NCI-H2107 (cell line): ENCODE data around the gene MESD.
"Not testable (repeated sequence)": the region's sequence is repeated elsewhere in the genome, so short reads cannot be mapped to it uniquely, and the experiment has no call there.

Experiments used
- DNase-seq: peaks from one replicate; lab custom pipeline; 2025; lab: John Stamatoyannopoulos, UW

MESD gene

DNA sequence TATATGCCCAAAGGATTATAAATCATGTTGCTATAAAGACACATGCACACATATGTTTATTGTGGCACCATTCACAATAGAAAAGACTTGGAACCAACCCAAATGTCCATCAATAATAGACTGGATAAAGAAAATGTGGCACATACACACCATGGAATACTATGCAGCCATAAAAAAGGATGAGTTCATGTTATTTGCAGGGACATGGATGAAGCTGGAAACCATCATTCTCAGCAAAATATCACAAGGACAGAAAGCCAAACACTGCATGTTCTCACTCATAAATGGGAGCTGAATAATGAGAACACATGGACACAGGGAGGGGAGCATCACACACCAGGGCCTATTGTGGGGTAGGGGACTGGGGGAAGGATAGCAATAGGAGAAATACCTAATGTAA lies 24.2 kb downstream of the MESD start:
- DNase-seq, result not testable (repeated sequence)

DNA sequence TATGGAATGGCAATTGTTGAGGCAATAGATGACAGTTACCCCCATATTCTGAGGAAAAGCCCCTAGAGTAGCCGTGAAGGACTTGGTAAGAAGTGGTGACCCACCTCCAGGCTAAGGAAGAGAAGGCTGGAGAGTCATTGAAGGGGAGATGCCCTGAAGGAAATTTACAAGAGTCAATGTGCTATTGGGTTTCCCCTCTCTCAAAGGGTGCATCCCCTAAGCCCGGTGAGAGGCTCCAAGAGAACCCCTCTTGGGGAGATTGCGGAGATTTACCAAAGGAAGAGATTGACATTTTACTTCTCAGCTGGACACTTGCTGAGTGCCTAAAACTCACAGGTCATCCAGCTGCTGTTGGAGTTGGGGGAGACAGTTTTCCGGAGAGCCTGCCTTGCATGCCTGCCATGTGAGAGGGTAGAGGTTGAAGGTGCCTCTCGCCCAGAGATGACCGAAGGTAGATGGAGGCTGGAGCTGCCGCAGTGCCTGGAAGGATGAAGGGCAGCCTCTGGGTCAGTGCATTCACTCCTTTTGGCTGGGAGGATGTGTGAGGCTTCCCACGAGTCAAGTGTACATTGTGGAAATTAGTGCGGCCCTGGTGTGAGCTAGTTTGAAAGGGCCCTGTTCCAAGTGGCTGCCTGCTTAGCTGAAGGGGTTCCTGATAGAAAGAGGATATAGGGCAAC lies 30.7 kb downstream of the MESD start:
- DNase-seq, result no peak

DNA sequence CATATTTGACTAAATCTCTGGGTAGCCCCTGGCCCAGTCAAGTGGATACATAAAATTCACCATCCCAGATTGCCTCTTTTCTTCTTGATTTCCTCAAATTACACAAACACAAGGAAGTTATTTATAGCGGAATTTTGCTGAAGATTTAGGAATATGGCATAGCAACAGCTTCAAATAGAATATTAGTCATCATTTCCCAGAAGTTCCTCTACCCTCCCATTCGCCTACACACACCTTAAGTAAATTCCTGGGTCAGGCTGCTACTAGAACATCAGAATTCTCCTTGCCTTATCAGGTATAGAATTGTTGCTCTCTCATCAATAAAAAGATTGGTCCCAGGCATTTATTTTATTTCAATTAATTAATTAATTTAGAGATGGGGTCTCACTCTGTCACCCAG lies 31.6 kb downstream of the MESD start:
- DNase-seq, result no peak

DNA sequence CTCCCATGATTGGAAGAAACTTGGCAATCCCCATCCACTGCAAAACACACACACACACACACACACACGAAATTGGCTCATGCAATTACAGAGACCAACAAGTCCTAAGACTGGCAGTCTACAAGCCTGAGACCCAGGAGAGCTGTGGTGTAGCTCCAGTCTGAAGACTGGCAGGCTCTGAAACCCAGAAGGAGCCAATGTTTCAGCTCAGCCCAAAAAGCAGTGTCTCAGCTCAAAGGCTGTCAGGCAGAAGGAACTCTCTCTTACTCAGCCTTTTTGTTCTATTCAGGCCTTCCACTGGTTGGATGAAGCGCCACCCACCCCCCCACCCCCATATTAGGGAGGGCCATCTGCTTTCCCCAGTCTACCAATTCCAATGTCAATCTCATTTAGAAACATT lies 32.1 kb downstream of the MESD start:
- DNase-seq, result no peak

DNA sequence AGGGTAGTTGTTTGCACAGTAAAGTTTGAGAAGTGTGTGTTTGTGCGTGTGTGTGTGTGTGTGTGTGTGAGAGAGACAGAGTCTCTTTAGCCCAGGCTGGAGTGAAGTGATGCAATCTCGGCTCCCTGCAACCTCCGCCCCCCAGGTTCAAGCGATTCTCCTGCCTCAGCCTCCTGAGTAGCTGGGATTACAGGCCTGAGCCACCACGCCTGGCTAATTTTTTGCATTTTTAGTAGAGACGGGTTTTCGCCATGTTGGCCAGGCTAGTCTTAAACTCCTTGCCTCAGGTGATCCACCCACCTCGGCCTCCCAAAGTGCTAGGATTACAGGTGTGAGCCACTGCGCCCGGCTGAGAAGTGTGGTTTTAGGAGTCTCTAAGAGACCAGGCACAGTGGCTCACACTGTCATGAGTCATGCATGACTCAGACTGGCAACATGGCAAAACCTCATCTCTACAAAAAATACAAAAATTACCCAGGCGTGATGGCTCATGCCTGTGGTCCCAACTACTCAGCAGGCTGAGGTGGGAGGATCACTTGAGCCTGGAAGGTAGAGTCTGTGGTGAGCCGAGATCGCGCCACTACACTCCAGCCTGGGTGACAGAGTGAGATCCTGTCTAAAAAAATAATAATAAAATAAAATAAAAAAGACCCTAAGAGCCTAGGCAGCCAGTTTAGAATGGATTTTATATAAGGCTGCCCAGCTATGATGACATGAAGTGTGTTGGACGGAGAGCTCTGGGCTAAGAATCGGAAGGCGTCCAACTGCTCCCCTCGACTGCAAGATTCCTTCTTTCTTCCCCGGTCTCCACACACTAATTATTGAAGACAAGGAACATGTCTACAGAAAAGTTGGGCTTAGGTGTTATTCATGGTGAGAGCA lies 33.8 kb downstream of the MESD start:
- not testable (repeated sequence) for DNase-seq

DNA sequence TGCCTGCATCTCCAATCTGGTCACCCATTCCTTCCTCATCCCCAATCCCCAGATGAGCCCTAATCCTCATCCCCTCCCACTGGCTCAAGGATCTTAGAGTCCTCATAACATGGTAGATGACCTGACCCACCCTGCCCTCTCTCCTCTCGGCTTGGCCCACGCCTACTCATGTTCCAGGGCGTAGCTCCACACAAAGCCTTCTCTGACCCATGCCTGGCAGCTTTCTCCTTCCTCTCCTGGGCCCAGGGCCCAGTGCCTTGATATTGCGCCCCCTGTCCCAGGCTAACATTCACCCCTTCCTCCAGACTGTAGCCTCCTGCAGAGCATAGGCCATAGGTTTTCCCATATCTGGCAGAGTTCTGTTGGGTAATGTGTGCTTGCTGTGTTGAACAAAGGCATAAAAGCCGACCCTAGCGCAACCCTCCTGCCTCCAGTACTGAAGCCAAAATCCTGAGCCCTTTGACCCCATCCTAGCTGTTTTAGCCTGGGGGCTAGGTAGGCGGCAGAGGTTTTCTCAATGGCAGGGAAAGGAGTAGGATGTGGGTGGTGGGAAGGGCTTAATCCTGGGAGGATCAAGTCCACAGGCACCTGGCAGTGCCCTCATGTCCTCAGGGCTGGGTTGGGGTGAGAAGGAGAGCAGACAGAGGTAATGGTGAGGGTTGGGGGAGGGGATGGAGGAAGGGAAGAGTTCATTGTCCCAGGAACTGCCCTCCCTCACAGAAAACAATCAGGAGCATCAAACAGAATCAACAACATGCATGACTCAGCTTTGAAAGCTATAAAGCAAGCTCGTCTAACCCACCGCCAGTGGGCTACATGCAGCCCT lies 35.5 kb downstream of the MESD start:
- no peak for DNase-seq

DNA sequence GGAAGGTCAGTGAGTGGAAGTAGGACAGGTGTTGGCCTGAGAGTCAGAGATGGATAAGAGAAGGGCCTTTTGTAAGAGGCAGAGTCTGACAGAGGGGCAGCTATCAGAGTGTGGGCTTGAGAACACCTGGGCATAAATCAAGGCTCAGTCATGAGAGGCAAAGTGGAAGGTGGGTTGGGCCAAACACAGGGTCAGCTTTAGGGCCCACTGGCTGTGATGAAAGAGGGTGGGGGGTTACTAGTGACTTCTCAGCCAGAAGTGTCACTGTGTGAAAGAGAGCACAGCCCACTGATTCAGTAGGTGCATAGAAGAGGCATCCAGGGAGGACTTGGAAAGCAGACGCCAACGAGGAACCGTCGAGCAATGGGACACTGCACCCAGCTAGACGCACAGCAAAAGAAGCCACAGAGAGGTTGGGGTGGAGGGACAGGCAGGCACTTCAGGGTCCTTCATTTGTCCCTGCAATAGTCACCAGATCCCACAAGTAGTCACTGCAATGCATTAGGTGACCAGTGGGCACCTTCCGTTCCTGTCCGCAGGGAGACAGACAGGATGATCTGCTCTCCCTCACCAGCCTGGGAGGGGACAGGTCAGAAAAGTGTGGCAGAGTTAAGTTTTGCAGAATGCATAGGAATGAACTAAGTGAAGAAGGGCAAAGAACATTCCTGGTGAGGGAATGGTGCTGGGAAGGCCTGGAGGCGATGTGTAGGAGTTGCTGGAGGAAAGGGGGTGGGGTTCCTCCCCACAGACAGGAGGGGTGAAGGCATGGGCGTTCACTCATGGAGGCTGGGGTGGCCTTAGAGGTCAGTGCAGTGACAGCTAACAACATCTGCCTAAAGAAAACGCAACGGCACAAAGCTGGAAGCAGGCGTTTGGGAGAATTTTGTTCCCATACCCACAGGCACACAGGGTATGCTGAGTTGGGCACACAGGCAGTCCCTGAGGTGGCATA lies 36.3 kb downstream of the MESD start:
- no peak for DNase-seq

DNA sequence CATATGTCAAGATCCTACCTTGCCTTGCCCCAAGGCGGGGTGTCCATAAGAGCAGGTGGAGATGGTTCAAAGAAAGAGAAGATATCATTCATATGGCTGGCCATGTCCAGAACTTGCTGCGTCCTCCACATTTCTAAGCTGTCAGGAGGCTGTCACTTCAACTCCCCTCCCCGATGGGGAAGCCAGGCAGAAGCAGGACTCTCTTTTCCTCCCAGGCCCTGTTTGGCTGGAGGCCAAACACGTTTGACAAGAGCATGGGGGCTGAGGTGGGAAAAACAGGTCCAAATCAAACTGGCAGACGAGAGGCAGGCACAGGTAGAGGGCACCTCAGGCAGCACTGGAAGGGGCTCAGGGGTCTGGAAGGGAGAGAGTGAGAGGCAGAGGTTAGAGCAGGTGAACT lies 37.7 kb downstream of the MESD start:
- DNase-seq, result no peak

DNA sequence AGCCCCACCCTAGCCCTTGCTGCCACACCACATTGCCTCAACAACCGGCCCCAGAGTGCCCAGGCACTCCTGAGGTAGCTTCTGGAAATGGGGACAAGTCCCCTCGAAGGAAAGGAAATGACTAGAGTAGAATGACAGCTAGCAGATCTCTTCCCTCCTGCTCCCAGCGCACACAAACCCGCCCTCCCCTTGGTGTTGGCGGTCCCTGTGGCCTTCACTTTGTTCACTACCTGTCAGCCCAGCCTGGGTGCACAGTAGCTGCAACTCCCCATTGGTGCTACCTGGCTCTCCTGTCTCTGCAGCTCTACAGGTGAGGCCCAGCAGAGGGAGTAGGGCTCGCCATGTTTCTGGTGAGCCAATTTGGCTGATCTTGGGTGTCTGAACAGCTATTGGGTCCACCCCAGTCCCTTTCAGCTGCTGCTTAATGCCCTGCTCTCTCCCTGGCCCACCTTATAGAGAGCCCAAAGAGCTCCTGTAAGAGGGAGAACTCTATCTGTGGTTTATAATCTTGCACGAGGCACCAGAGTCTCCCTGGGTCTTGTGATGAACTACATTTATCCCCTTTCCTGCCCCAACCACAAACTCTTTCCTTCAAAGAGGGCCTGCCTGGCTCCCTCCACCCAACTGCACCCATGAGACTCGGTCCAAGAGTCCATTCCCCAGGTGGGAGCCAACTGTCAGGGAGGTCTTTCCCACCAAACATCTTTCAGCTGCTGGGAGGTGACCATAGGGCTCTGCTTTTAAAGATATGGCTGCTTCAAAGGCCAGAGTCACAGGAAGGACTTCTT lies 39.1 kb downstream of the MESD start:
- no peak for DNase-seq

DNA sequence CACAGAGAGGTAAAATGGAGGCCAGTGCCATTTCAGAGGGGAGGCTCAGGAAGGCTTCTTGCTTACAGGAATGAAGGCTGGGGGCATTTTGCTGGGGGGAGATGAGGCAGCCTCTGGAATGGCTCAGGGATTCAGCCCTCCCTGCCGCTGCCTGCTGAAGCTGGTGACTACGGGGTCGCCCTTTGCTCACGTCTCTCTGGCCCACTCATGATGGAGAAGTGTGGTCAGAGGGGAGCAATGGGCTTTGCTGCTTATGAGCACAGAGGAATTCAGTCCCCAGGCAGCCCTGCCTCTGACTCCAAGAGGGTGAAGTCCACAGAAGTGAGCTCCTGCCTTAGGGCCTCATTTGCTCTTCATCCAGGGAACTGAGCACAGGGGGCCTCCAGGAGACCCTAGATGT lies 39.9 kb downstream of the MESD start:
- no peak for DNase-seq

DNA sequence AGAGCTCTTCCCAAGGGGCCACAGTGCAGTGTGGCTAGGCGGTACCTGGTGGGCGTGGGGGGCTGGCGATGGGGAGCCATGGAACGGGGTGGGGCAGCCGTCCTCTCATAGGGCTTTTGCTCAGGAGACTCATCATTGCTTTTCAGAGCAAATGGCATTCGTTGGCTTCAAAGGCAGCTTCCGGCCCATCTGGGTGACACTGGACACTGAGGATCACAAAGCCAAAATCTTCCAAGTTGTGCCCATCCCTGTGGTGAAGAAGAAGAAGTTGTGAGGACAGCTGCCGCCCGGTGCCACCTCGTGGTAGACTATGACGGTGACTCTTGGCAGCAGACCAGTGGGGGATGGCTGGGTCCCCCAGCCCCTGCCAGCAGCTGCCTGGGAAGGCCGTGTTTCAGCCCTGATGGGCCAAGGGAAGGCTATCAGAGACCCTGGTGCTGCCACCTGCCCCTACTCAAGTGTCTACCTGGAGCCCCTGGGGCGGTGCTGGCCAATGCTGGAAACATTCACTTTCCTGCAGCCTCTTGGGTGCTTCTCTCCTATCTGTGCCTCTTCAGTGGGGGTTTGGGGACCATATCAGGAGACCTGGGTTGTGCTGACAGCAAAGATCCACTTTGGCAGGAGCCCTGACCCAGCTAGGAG lies 40.8 kb downstream of the MESD start:
- no peak for DNase-seq

DNA sequence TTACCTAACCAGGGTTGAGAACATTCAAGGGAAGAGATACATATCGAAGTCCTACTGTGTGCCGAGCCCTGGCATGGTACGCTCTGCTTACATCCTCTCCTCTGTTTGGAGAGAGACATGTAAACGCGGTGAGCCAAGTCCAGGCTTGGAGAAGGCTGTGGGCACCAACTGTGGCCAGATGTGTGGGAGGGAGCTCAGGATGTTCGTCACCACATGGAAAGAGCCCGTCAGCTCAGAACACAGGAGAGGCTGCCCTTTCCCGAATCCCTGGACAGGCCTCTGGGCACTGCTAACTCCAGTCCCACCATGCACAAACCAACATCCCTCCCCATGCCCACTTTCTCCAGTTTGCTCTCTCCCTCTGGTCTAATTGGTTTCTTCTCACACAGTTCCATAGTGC lies 43.0 kb downstream of the MESD start:
- no peak for DNase-seq

DNA sequence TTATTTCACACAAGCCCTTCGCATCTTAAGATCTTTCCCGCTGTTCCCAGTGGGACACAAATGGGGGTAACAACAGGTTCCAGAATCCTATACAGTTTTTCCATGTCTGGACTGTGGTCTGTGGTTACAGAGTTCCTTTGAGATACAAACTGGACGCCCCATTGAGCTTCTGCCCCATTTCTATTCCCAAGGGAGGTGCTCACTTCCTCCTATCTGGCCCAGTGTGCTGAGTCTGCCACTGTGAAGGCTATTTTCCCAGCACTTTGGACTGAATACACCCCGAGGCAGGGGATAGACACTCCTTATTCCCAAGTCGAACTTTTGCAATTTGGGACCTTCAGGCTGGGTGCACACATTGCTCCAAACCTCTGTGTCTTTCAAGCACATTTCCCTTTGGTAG lies 44.0 kb downstream of the MESD start:
- no peak for DNase-seq

DNA sequence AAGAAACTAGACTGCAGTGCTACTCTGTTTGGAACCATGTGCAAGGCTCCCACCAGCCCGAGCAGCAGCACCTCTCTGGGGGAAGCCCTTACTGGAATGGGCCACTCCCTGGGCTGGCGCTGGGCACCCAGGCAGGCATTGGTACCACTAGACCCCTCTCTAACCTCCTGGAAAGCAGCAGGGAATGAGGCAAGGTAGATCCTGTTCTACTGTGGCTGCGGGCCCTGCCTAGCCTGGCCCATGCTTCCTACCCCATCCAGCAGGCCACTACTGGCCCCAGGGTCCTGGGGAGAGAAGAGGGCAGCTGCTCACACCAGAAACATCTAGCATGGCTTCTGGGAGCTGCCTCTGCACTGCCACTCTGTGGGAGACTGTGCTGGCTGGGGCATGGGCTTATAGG lies 44.8 kb downstream of the MESD start:
- DNase-seq, result no peak

DNA sequence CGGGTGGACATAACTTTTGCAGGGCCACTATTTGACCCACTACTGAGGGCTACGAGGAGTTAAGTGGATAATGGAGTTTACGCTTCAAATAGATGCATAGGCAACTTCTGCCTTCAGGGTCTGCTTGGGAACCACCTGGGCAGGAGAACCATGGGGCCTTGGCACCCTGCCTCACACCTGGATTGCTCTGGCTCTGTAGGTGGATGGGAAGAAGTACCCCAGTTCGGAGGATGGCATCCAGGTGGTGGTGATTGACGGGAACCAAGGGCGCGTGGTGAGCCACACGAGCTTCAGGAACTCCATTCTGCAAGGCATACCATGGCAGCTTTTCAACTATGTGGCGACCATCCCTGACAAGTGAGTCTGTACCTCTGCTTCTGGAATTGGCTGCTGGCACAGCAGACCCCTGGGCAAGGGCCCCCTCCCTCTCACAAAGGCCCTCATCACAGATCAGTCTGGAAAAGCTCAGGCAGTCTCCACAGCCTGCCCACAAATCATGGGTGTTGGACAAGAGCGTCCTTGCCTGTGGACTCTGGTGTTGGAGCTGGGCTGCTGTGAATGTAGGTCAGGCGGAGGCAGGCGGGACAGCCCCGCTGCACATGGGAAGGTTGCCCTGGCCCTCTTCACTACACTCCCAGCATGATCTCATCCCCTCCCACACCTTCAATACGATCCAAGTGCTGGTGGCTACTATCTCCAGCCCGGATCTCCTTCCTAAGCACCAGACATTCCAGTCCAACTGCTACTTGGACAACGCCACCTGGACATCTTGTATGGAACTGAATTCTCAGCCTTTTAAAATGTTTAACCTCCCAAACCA lies 46.7 kb downstream of the MESD start:
- no peak for DNase-seq

DNA sequence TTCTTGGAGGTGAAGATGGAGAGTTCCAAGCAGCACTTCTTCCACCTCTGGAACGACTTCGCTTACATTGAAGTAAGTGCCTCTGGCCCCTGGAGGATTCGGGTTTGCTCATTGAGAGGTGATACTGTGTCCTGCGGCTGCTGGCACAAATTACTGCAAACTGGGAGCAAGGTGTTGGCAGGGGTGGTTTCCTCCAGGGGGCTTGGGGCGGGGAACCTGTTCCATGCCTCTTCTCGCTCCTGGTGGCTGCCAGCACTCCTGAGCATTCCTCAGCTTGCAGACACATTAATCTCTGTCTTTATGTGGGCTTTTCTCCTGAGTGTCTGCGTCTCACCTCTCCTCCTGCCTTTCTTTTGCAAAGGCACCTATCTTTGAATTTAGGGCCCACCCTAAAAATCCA lies 47.4 kb downstream of the MESD start:
- no peak for DNase-seq

DNA sequence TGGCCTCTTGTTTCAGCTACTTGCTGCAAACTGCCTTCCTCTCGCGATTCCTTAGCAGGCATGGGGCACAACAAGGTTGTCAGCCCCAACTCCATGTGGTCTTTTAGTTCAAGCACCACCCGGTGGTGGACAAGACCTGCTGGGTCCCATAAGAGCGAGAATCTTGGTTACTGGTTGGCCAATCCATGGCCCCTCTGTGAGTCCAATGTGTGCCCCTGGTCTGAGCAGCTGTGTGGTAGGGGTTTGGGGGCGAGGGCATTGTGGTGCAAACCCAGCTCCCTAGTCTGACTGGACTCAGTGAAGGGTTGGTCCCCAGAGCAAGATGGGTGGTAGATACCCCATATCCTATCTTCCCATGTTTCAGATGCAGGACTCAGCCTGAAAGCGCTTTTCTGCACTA lies 48.8 kb downstream of the MESD start:
- DNase-seq, result no peak

DNA sequence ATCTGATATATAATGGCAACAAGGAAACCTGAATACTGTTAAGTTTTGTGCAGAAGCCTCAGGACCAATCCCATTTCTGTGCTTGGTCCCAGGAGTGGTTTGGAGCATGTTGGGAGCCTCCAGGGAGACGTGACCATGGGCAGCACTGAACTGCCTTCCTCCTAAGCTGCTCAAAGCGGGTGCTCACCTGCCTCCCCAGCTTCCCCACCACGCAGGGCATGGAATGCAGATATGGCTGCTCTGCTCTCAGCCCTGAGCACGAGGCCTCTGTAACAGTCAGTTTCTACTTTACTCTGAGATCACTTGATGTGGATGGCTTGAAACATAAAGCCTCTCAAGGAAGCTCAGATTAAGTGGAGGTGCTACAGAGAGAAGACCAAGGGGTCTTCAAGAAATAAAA lies 49.3 kb downstream of the MESD start:
- no peak for DNase-seq

DNA sequence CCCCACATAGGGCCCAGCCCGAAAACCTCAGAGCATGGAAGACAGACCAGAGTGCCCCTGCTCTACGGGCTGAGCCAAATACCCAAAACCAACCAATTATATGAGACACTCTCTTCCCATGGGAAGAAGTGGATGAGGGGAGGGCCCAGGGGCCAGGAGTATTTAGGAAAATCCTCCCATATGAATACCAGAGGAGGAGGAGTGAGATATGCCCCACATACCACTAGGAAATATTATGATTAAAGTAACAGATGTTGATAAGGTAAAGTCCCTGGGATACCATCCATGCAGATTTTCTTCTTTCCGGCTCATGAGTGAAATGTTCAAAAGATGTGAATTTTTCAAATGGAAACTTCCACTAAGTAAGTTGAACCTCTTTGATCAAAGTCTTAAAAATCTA lies 50.4 kb downstream of the MESD start:
- DNase-seq, result no peak
